Karpas-422 (cell line): ENCODE results near the gene ACSL6. TPM values are rescaled to one million over a fixed set of nuclear protein-coding genes. Genes with fewer than 3 reads are reported as not detected.

Experiments used
- DNase-seq: peaks from one replicate; pipeline ENCODE4 v3.0.0-alpha.2; 2015
- H2AFZ ChIP-seq: fragments of 200-600 bp; sonication (generic); 2 replicates; pipeline ENCODE4 v1.6.1; 2014; ENCODE audit warnings: antibody characterized with exemption, low read length, mixed read lengths
- H3K27ac ChIP-seq: fragments of 200-600 bp; sonication (generic); 2 replicates; pipeline ENCODE4 v1.5.1; 2014; ENCODE audit warnings: mild to moderate bottlenecking, low read length, moderate library complexity
- H3K27me3 ChIP-seq: fragments of 200-600 bp; sonication (generic); 2 replicates; pipeline ENCODE4 v1.6.1; 2014; ENCODE audit warnings: low read length, mixed read lengths
- H3K36me3 ChIP-seq: fragments of 200-600 bp; sonication (generic); 2 replicates; pipeline ENCODE4 v1.6.1; 2014; ENCODE audit warnings: low read length, mixed read lengths; ENCODE audit not compliant: insufficient read depth
- H3K4me1 ChIP-seq: fragments of 200-600 bp; sonication (generic); 2 replicates; pipeline ENCODE4 v1.6.1; 2014; ENCODE audit warnings: mild to moderate bottlenecking, low read length, mixed read lengths
- H3K4me2 ChIP-seq: fragments of 200-600 bp; sonication (generic); 2 replicates; pipeline ENCODE4 v1.6.1; 2014; ENCODE audit warnings: low read length, low read depth, mild to moderate bottlenecking; ENCODE audit not compliant: poor library complexity, severe bottlenecking
- H3K4me3 ChIP-seq: fragments of 200-600 bp; sonication (generic); 2 replicates; pipeline ENCODE4 v1.5.1; 2014; ENCODE audit warnings: mild to moderate bottlenecking, antibody characterized with exemption, low read length, mixed read lengths
- H3K79me2 ChIP-seq: fragments of 200-600 bp; sonication (generic); 2 replicates; pipeline ENCODE4 v1.6.1; 2014; ENCODE audit warnings: mild to moderate bottlenecking, low read length, mixed read lengths
- H3K9ac ChIP-seq: fragments of 200-600 bp; sonication (generic); 2 replicates; pipeline ENCODE4 v1.6.0; 2014; ENCODE audit warnings: low read length
- H3K9me2 ChIP-seq: fragments of 200-600 bp; sonication (generic), shearing (Covaris generic); replicated peaks from 2 replicates; pipeline ENCODE4 v1.6.0; 2014; ENCODE audit warnings: mild to moderate bottlenecking, low read length, moderate library complexity; ENCODE audit not compliant: insufficient read depth
- H3K9me3 ChIP-seq: fragments of 300-700, 200-600 bp; sonication (generic); 2 replicates; pipeline ENCODE4 v1.6.1; 2014; ENCODE audit warnings: low read length, mixed read lengths
- H4K20me1 ChIP-seq: fragments of 200-600 bp; sonication (generic); 2 replicates; pipeline ENCODE4 v1.6.1; 2014; ENCODE audit warnings: mild to moderate bottlenecking, antibody characterized with exemption, low read length, low read depth; ENCODE audit not compliant: insufficient read depth
- total RNA-seq: library from RNA; depleted of rRNA; stranded (reverse); fragments of >200 nt; shearing (Covaris generic); gene quantifications from 2 replicates; pipeline ENCODE4 v1.2.3, GENCODE V29; 2014; ENCODE audit warnings: low replicate concordance

Gene ACSL6
- total RNA-seq, 1 experiment from 2014 or later = not detected

DNA sequence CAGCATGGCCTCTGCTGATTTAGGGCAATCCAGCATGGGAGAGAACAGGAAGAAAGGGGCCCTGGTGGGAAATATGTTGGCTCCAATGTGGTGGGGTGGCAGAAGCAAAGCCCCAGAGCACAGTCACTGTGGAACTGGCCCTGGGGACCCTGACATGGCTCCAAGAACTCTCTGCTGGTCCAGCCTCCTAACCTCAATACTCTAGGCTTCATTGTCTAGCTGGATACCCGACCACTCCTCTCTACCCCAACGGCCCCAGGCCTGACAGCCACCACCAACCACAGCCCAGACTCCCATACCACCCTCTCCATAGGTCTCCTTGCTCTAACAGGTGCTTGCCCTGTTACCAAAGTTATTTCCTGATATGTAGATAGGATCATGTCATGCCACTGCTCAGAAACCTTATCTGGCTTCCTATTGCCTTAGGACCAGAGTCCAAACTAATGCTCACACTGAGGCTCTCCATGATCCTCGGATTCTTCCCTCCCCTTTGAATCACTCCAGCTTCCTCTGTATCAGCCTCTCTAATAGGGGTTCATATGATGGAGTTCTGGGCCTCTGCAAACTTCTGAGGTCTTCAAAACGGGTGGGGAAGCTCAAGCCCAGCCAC is 12.9 kb downstream of the ACSL6 start:
- Histone ChIP-seq H3K27me3 (no peaks in the 10 kb centered on the region), H2AFZ (no peak overlapping the region), H4K20me1 (no peaks in the 10 kb centered on the region), H3K79me2 (no peaks in the 10 kb centered on the region), H3K9me2 (no peaks in the 10 kb centered on the region), H3K36me3 (no peaks in the 10 kb centered on the region), H3K27ac (no peak overlapping the region), H3K4me1 (peaks cover 8% of the 10 kb centered on the region), H3K4me2 (no peak overlapping the region), H3K4me3 (no peak overlapping the region), H3K9ac (no peak overlapping the region), H3K9me3 (no peaks in the 10 kb centered on the region)
- no peak for DNase-seq

DNA sequence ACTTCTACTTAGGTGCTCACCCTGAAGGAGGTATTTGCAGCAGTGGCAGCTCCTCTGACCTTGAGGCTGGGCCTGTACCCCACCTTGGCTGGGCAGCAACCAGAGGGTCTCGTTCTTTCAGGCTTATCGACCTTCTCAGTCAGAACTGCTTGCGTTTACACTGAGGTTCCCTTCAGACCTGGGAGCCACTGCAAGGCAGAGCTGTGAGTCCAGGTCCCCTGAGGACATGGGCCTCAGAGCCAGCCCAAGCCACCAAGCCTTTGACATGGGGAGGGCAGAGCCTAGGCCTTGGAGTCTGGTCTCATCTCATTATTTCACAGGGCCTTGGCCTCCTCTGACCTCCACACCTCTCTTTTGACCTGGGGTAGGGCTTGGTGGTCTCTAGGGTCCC is 13.7 kb downstream of the ACSL6 start:
- no peak for DNase-seq
- Histone ChIP-seq H3K9me2 (no peaks in the 10 kb centered on the region), H2AFZ (no peak overlapping the region), H3K36me3 (no peaks in the 10 kb centered on the region), H3K9ac (no peak overlapping the region), H3K27ac (no peak overlapping the region), H4K20me1 (no peaks in the 10 kb centered on the region), H3K4me2 (no peak overlapping the region), H3K4me3 (no peak overlapping the region), H3K4me1 (peaks cover 8% of the 10 kb centered on the region), H3K79me2 (no peaks in the 10 kb centered on the region), H3K9me3 (no peaks in the 10 kb centered on the region), H3K27me3 (no peaks in the 10 kb centered on the region)

DNA sequence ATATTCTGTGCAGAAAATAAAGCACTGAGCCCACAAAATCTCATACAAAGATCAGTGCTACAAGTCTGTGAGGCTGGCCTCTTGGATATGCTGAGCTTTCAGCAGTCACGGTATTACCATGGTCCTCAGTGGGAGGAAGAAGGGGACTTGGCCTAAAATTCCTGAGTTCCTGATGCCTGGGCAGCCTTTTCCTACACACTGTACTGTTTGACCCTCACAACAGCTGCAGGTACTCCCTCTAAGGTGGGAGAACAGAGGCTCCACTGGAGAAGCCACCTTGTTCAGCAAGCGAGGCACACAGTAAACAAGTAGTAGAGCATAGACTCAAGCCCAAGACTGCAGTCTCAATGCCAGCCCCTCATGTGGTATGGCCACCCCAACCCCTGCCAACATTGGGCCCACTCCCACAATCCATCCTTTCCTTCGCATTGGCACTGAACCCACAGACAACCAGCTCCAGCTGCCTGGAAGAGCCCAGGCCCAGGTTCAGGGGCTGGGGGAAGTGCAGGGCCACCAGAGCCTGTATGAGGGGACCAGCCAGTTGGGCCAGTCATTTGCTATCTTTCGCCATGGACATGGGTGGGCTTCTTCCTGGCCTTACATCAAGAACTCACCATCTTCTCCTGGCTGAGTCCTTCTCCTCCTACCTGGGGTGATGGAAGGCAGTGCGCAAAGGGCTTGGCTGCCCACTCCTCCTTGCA is 14.3 kb downstream of the ACSL6 start:
- Histone ChIP-seq H3K9ac (no peak overlapping the region), H2AFZ (no peak overlapping the region), H3K4me3 (no peak overlapping the region), H3K36me3 (no peaks in the 10 kb centered on the region), H3K4me1 (peaks cover 8% of the 10 kb centered on the region), H3K9me2 (no peaks in the 10 kb centered on the region), H3K79me2 (no peaks in the 10 kb centered on the region), H3K4me2 (no peak overlapping the region), H3K27me3 (no peaks in the 10 kb centered on the region), H3K27ac (no peak overlapping the region), H3K9me3 (no peaks in the 10 kb centered on the region), H4K20me1 (no peaks in the 10 kb centered on the region)
- DNase-seq = no peak

DNA sequence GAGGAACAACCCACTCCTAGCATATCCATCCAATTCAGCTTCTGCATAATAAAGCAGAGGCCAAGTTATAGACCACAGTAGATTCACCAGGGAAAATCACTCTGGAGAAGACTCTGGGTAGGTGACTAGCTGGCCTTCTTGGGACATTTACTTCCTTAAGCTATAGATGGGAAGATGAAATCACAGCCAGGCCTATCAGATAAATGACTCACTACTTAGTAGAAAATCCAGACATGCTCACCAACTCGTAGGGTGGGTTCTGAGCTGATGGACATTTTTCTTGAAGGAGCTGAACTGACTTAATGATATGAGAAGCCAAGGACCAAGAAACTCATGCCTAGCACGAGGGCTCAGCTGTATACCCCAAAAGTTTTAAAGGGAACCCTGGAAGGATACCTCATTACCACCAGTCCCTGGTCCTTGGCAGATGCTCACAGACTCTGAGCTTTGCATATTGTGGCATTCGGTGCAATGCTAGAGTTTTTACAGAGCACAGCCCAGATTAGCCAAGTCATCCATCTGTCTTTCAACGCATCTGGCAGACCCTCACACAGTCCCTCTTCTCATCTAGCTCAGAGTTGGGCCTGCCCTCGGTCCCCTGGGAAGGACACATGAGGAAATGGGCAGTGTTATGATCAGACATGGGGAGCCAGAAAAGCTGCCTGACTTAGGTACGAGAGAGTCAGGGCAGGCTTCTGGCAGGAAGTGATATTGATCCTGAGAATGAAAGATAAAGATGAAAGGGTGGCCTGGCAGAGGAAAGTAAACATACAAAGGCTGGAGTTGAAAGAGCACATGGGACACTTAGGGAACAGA is 15.0 kb downstream of the ACSL6 start:
- H3K4me1 ChIP-seq = peaks cover 8% of the 10 kb centered on the region
- DNase-seq = no peak
- no peak overlapping the region for H3K4me3 ChIP-seq
- no peak overlapping the region for H3K9ac ChIP-seq
- no peaks in the 10 kb centered on the region for H3K36me3 ChIP-seq
- H4K20me1 ChIP-seq = no peaks in the 10 kb centered on the region
- no peaks in the 10 kb centered on the region for H3K79me2 ChIP-seq
- no peak overlapping the region for H2AFZ ChIP-seq
- no peaks in the 10 kb centered on the region for H3K9me3 ChIP-seq
- no peak overlapping the region for H3K27ac ChIP-seq
- H3K9me2 ChIP-seq = no peaks in the 10 kb centered on the region
- no peaks in the 10 kb centered on the region for H3K27me3 ChIP-seq
- no peak overlapping the region for H3K4me2 ChIP-seq

DNA sequence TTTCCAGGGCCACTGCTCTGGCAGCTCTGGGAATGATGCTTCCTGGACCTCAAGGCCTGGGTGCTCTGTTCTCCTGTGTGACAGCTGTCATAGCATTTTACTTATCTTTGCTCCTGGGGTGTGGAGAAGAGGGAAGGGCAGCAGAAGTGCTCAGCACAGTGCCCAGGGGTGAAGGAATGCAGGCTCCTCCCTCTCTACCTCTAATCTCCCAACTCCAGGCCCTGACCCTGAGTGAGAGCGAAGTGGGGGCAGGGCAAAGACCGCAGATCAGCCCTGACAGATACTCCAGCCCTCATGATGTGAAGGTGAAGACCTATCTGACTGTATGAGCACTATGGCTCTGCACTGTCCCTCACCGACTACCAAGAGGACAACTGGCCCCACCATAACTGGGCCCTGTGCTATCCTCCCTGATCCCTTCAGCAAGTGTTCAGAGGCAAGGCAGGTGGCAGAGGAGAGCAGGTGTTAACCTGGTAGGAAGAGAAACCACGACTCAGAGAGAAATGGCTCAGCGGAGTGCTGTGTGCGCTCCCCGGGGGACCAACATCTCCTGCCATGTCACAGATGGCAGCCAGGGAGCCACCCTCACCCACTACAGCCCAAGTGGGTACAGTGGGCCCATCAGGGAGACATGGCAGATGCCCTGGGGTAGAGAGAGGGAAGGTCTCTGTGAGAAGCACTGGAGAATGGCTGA is 16.8 kb downstream of the ACSL6 start:
- peaks cover 8% of the 10 kb centered on the region for H3K4me1 ChIP-seq
- H3K27ac ChIP-seq = no peak overlapping the region
- H2AFZ ChIP-seq = no peak overlapping the region
- H3K27me3 ChIP-seq = no peaks in the 10 kb centered on the region
- no peaks in the 10 kb centered on the region for H3K9me3 ChIP-seq
- H3K36me3 ChIP-seq = no peaks in the 10 kb centered on the region
- H3K4me2 ChIP-seq = no peak overlapping the region
- no peak overlapping the region for H3K4me3 ChIP-seq
- no peaks in the 10 kb centered on the region for H4K20me1 ChIP-seq
- no peaks in the 10 kb centered on the region for H3K9me2 ChIP-seq
- no peak overlapping the region for H3K9ac ChIP-seq
- no peaks in the 10 kb centered on the region for H3K79me2 ChIP-seq
- no peak for DNase-seq

DNA sequence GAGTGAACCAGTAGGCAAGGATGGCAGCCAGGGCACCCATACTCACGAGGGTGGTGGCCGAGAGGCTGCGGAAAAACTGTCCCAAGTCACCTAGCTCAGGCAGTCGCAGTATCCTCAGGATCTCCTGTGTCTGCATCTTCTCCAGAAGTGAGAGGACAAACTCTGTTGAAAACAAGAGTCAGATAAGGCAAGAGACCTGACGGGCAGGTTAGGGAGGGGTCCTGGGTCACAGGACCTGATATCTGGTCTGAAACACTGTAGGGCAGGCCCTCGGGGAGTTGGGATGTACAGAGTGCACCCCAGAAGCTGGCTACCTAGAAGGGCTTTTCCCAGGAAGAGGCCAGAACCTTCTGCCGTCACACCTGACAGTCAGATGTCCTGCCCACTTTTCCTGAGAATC is 17.4 kb downstream of the ACSL6 start:
- no peaks in the 10 kb centered on the region for H3K36me3 ChIP-seq
- H3K9me3 ChIP-seq = no peaks in the 10 kb centered on the region
- DNase-seq = no peak
- no peaks in the 10 kb centered on the region for H3K9me2 ChIP-seq
- H3K9ac ChIP-seq = no peak overlapping the region
- H3K79me2 ChIP-seq = no peaks in the 10 kb centered on the region
- H3K27ac ChIP-seq = no peak overlapping the region
- peaks cover 8% of the 10 kb centered on the region for H3K4me1 ChIP-seq
- no peak overlapping the region for H2AFZ ChIP-seq
- no peaks in the 10 kb centered on the region for H3K27me3 ChIP-seq
- no peaks in the 10 kb centered on the region for H4K20me1 ChIP-seq
- H3K4me3 ChIP-seq = no peak overlapping the region
- H3K4me2 ChIP-seq = no peak overlapping the region

DNA sequence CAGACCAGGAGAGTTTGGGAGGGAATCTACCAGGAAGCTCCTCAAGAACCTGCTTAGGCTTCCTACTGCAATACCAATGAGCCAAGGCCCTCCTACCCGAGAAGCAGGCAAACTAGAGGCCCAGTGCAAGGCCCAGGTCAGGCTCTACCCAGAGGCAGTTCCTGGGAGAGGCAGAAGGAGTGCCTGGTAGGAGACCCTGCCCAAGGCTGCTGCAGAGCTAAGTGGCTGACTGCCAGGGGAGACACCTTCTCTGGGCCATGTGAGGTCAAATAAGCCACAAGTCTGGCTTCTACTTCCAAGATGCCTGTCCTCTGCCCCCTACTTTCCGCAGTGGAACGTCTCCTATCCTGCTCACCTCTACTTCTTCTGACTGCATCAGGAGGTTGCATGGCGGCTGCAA is 17.8 kb downstream of the ACSL6 start:
- peaks cover 8% of the 10 kb centered on the region for H3K4me1 ChIP-seq
- no peak overlapping the region for H3K4me2 ChIP-seq
- no peak overlapping the region for H3K4me3 ChIP-seq
- H3K27ac ChIP-seq = no peak overlapping the region
- H3K27me3 ChIP-seq = no peaks in the 10 kb centered on the region
- no peaks in the 10 kb centered on the region for H3K9me2 ChIP-seq
- no peaks in the 10 kb centered on the region for H3K36me3 ChIP-seq
- H3K9ac ChIP-seq = no peak overlapping the region
- no peaks in the 10 kb centered on the region for H4K20me1 ChIP-seq
- no peak overlapping the region for H2AFZ ChIP-seq
- no peaks in the 10 kb centered on the region for H3K79me2 ChIP-seq
- no peaks in the 10 kb centered on the region for H3K9me3 ChIP-seq
- DNase-seq = no peak

DNA sequence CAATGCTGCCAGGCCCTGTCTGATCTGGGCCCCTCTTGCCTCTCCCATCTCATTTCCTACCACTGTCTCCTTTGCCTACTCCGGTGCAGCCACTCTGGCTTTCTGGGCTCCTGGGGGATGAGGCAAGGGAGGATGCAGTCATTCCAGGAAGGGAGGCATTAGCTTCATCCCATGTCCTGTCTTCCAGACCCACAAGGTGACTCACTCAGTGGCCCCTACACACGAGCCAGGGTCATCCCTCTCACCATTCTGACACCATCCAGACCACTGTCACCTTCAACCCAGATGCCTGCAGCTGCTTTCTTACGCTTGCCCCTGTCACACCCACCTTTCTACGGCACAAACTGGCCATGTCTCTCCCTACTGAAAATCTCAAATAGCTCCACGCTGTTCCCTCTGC is 19.1 kb downstream of the ACSL6 start:
- Histone ChIP-seq H3K4me1 (peaks cover 8% of the 10 kb centered on the region), H3K9ac (no peak overlapping the region), H2AFZ (no peak overlapping the region), H3K4me2 (no peak overlapping the region), H3K36me3 (no peaks in the 10 kb centered on the region), H3K4me3 (no peak overlapping the region), H3K79me2 (no peaks in the 10 kb centered on the region), H4K20me1 (no peaks in the 10 kb centered on the region), H3K27me3 (no peaks in the 10 kb centered on the region), H3K9me2 (no peaks in the 10 kb centered on the region), H3K27ac (no peak overlapping the region), H3K9me3 (no peaks in the 10 kb centered on the region)
- DNase-seq = no peak
